Spleen (tissue), 7 donors: Measurements from ENCODE around the gene MYBPC1.

Source experiments
- POLR2A ChIP-seq, 3 donors: fragments of 450-650 bp; IDR thresholded peaks; one replicate each; pipeline ENCODE4 v1.5.1; 2017; ENCODE audit warnings: antibody characterized with exemption in 3 of 3, mild to moderate bottlenecking in 1 of 3
- TF ChIP-seq, protein P1 (sequence below), 11 experiments: fragments of 200-600 bp in 7 of 11; fragments of 450-650 bp in 4 of 11; sonication (generic) in 4 of 11; IDR thresholded peaks in 8 of 11; conservative IDR thresholded peaks in 3 of 11; 1 replicate in 7 of 11; 2 replicates in 4 of 11; pipeline versions ENCODE4 v1.4.0 to v1.8.0; 2016 to 2021; ENCODE audit warnings: antibody characterized with exemption in 11 of 11, inconsistent platforms in 4 of 11, mild to moderate bottlenecking in 1 of 11
- donor health status: DM: no; HTN: no; CAD: no; lungs with moderate emphysema.
- donor health status: DM: no; HTN: no; CAD: no.
- donor health status: DM: no; HTN: no; CAD: no.

DNA sequence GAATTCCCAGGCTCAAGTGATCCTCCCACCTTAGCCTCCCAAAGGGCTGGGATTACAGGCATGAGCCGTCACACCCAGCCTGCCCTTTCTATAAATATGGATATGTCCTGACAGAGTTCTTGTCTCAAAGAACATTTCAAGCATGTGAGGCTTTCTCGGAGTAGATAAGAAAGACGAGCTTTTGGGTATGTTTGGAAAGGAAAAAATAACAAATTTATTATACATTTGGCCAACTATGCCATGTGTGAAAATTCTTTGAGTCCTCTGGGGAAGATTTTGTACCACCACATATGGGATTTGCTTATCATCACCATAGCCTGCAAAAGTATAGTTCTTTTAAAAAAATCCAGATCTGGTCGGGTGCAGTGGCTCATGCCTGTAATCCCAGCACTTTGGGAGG lies 23.7 kb upstream of the MYBPC1 start:
- TF ChIP-seq, protein P1, sequence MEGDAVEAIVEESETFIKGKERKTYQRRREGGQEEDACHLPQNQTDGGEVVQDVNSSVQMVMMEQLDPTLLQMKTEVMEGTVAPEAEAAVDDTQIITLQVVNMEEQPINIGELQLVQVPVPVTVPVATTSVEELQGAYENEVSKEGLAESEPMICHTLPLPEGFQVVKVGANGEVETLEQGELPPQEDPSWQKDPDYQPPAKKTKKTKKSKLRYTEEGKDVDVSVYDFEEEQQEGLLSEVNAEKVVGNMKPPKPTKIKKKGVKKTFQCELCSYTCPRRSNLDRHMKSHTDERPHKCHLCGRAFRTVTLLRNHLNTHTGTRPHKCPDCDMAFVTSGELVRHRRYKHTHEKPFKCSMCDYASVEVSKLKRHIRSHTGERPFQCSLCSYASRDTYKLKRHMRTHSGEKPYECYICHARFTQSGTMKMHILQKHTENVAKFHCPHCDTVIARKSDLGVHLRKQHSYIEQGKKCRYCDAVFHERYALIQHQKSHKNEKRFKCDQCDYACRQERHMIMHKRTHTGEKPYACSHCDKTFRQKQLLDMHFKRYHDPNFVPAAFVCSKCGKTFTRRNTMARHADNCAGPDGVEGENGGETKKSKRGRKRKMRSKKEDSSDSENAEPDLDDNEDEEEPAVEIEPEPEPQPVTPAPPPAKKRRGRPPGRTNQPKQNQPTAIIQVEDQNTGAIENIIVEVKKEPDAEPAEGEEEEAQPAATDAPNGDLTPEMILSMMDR (IDR thresholded peaks at IDR 0.05 in 8 of 11, conservative IDR thresholded peaks at IDR 0.05 in 3 of 11) = no peak
- no peak for TF ChIP-seq POLR2A (IDR thresholded peaks at IDR 0.05)
